Measurements from ENCODE around the gene MSL1. TPM values are rescaled to one million over a fixed set of nuclear protein-coding genes. Genes with fewer than 3 reads are reported as not detected.

The MSL1 gene
- total and polyA plus RNA-seq, 2 of the 13 experiments (the other 11 are each of a cell fraction or from before 2014, with no cell fraction given): 63.8 to 88.5 TPM

GRCh38 chr17:40072735-40073346 is 48.9 kb upstream of the MSL1 start (continued):
- TF ChIP-seq ZNF468 (CRISPR knock-in tag; IDR thresholded peaks at IDR 0.05): 0 out of 2 replicates have a peak, but pooled peaks have one; percentile 60
- no peak for TF ChIP-seq NR3C1 (CRISPR knock-in tag; IDR thresholded peaks at IDR 0.05)
- no peak for TF ChIP-seq ZFP36 (IDR thresholded peaks at IDR 0.05; ENCODE audit: borderline replicate concordance, low read depth, low read length, partially characterized antibody)
- TF ChIP-seq RXRB (CRISPR knock-in tag; IDR thresholded peaks at IDR 0.05; ENCODE audit: borderline replicate concordance): peak; percentile 15; the same call in 1 of the 2 replicates
- no peak for TF ChIP-seq ARID2 (CRISPR knock-in tag; IDR thresholded peaks at IDR 0.05; ENCODE audit: borderline replicate concordance)
- TF ChIP-seq GLI4 (CRISPR knock-in tag; IDR thresholded peaks at IDR 0.05; ENCODE audit: borderline replicate concordance): no peak
- TF ChIP-seq HNF4G (IDR thresholded peaks at IDR 0.05; ENCODE audit: borderline replicate concordance, low read depth, low read length): peak; percentile 28; the same call in 1 of the 2 replicates
- no peak for TF ChIP-seq HNF4G (CRISPR knock-in tag; IDR thresholded peaks at IDR 0.05; ENCODE audit: borderline replicate concordance, low read depth)
- no peak for TF ChIP-seq KMT2B (CRISPR knock-in tag; IDR thresholded peaks at IDR 0.05)
- no peak for TF ChIP-seq ZBTB37 (CRISPR knock-in tag; IDR thresholded peaks at IDR 0.05)
- TF ChIP-seq ZNF367 (CRISPR knock-in tag; IDR thresholded peaks at IDR 0.05; ENCODE audit: borderline replicate concordance): no peak
- TF ChIP-seq ZNF550 (CRISPR knock-in tag; IDR thresholded peaks at IDR 0.05; ENCODE audit: borderline replicate concordance): no peak
- TF ChIP-seq DNMT1 (CRISPR knock-in tag; IDR thresholded peaks at IDR 0.05): no peak
- no peak for TF ChIP-seq ZNF432 (CRISPR knock-in tag; IDR thresholded peaks at IDR 0.05; ENCODE audit: borderline replicate concordance)
- no peak for TF ChIP-seq MYPOP (CRISPR knock-in tag; IDR thresholded peaks at IDR 0.05)
- TF ChIP-seq DMTF1 (CRISPR knock-in tag; IDR thresholded peaks at IDR 0.05): peak; percentile 34; the same call in 1 of the 2 replicates
- TF ChIP-seq ZNF687 (CRISPR knock-in tag; IDR thresholded peaks at IDR 0.05): peak; percentile 46
- TF ChIP-seq ZNF747 (CRISPR knock-in tag; IDR thresholded peaks at IDR 0.05; ENCODE audit: borderline replicate concordance): no peak
- no peak for TF ChIP-seq YEATS2 (CRISPR knock-in tag; IDR thresholded peaks at IDR 0.05; ENCODE audit: borderline replicate concordance)
- peak; percentile 38; the same call in 1 of the 2 replicates for TF ChIP-seq BCL6 (CRISPR knock-in tag; IDR thresholded peaks at IDR 0.05)
- peak; percentile 12; the same call in 1 of the 2 replicates for TF ChIP-seq SIN3A (IDR thresholded peaks at IDR 0.05; ENCODE audit: borderline replicate concordance, low read depth, low read length)
